Prostate gland (tissue), 2 donors: ENCODE measurements around the gene YTHDF1.

Source experiments
- POLR2A ChIP-seq: fragments of 450-650 bp; IDR thresholded peaks from one replicate; pipeline ENCODE4 v1.6.1; 2016; ENCODE audit warnings: antibody characterized with exemption, mild to moderate bottlenecking
- TF ChIP-seq, protein P1 (sequence below), 4 experiments: fragments of 200-600 bp in 2 of 4; fragments of 450-650 bp in 2 of 4; sonication (generic) in 2 of 4; IDR thresholded peaks; 1 replicate in 3 of 4; 2 replicates in 1 of 4; pipeline ENCODE4 v1.5.1; 2016 to 2019; ENCODE audit warnings: antibody characterized with exemption in 4 of 4, mild to moderate bottlenecking in 2 of 4, moderate library complexity in 2 of 4

DNA sequence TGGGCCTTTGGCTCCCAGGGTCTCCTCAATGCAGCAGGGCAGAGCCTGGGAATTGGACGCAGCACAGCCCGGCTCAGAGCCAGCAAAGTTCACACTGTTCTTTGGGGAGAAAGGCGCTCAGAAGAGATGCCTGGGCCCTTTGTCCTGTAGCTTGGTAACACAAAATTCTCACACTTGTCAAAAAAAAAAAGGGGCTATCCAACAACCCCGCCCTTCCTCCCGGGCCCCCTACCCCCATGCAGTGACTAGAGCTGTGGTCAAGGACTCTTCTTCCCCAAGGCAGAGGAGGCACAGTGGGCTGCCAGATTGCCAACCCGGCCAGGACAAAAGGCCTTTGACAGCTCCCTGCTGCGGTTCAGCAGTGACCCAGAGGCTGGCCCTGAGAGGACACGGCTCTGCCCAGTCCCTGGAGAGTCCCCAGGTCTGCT lies 36.4 kb upstream of the YTHDF1 start:
- TF ChIP-seq POLR2A, result no peak
- TF ChIP-seq, protein P1, sequence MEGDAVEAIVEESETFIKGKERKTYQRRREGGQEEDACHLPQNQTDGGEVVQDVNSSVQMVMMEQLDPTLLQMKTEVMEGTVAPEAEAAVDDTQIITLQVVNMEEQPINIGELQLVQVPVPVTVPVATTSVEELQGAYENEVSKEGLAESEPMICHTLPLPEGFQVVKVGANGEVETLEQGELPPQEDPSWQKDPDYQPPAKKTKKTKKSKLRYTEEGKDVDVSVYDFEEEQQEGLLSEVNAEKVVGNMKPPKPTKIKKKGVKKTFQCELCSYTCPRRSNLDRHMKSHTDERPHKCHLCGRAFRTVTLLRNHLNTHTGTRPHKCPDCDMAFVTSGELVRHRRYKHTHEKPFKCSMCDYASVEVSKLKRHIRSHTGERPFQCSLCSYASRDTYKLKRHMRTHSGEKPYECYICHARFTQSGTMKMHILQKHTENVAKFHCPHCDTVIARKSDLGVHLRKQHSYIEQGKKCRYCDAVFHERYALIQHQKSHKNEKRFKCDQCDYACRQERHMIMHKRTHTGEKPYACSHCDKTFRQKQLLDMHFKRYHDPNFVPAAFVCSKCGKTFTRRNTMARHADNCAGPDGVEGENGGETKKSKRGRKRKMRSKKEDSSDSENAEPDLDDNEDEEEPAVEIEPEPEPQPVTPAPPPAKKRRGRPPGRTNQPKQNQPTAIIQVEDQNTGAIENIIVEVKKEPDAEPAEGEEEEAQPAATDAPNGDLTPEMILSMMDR (IDR thresholded peaks at IDR 0.05), result no peak
